SK-N-SH (cell line): ENCODE results near the gene STAC.

Experiments used
- CTCF ChIP-seq: fragments of 200-600 bp; sonication (generic); IDR thresholded peaks from 2 replicates; pipeline ENCODE4 v1.6.1; 2017; ENCODE audit warnings: antibody characterized with exemption, mild to moderate bottlenecking, moderate library complexity
- PBX3 ChIP-seq: IDR thresholded peaks from 2 replicates; pipeline ENCODE4; 2012

DNA sequence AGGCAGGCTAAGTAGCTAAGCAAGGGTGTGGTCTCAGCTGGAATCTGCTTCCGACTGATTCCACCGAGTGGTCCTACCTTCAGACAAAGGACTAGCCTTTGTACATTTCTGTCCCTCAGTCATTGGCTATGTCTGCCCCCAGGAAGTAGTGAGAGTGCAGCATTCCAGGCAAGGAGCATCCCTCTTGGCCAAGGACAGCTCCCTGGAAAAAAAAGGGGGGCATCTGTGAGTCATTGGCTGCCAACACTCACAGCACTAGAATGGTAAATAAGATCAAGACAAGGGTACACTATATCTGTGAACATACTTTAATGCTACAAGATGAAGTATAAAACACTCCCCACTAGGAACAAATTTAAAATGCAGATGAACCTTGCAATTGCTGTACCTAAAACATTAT is 66.8 kb downstream of the STAC start:
- TF ChIP-seq PBX3, result no peak
- no peak for TF ChIP-seq CTCF
